ENCODE data around the gene OR2S2.

The OR2S2 gene

GRCh38 chr9:35938474-35939356 is 19.2 kb downstream of the OR2S2 start:
- no peak overlapping the region for H3K4me2 ChIP-seq (ENCODE audit: low read length)
- H3K27ac ChIP-seq (ENCODE audit: low read length), result no peak overlapping the region
- H3K27me3 ChIP-seq (ENCODE audit: low read depth, low read length), result no peaks in the 10 kb centered on the region
- no peak overlapping the region for H3K4me3 ChIP-seq (ENCODE audit: low read length)
- H3K9me3 ChIP-seq (ENCODE audit: insufficient read depth, low read length), result no peaks in the 10 kb centered on the region
- no peaks in the 10 kb centered on the region for H4K20me1 ChIP-seq (ENCODE audit: insufficient read depth, low read length)
- H3K79me2 ChIP-seq (ENCODE audit: low read length), result no peaks in the 10 kb centered on the region
- no peak for TF ChIP-seq CTCF (IDR thresholded peaks at IDR 0.05; ENCODE audit: low read depth, low read length)
- H3K36me3 ChIP-seq (replicated peaks; ENCODE audit: low read depth, low read length), result no peaks in the 10 kb centered on the region
- H3K9ac ChIP-seq (ENCODE audit: low read length), result no peak overlapping the region
- peaks cover 6% of the 10 kb centered on the region; the same call in 1 of the 2 replicates for H3K4me1 ChIP-seq (ENCODE audit: low read length)
- H2AFZ ChIP-seq (ENCODE audit: low read depth, low read length), result no peak overlapping the region

GRCh38 chr9:35937227-35937626 is 20.7 kb downstream of the OR2S2 start:
- no peak overlapping the region for H2AFZ ChIP-seq (ENCODE audit: low read depth, low read length)
- TF ChIP-seq CTCF (IDR thresholded peaks at IDR 0.05; ENCODE audit: low read depth, low read length), result no peak
- no peak for TF ChIP-seq EZH2phosphoT487 (IDR thresholded peaks at IDR 0.05; ENCODE audit: low read depth)
- H3K9ac ChIP-seq (ENCODE audit: low read length), result no peak overlapping the region
- H3K79me2 ChIP-seq (ENCODE audit: low read length), result no peaks in the 10 kb centered on the region
- H3K27ac ChIP-seq (ENCODE audit: low read length), result no peak overlapping the region
- no peak overlapping the region for H3K4me3 ChIP-seq (ENCODE audit: low read length)
- H3K4me1 ChIP-seq (ENCODE audit: low read length), result peaks cover 17% of the 10 kb centered on the region; the same call in 1 of the 2 replicates
- H3K27me3 ChIP-seq (ENCODE audit: low read depth, low read length), result no peaks in the 10 kb centered on the region
- H3K36me3 ChIP-seq (replicated peaks; ENCODE audit: low read depth, low read length), result no peaks in the 10 kb centered on the region
- no peak overlapping the region for H3K4me2 ChIP-seq (ENCODE audit: low read length)
- H4K20me1 ChIP-seq (ENCODE audit: insufficient read depth, low read length), result no peaks in the 10 kb centered on the region
- H3K9me3 ChIP-seq (ENCODE audit: insufficient read depth, low read length), result no peaks in the 10 kb centered on the region

- H4K20me1 ChIP-seq (ENCODE audit: insufficient read depth, low read length), result no peaks in the 10 kb centered on the region
- H3K4me2 ChIP-seq (ENCODE audit: low read length), result no peak overlapping the region
Measured at GRCh38 chr9:35935755-35936509, 22.0 kb downstream of the OR2S2 start.

More at GRCh38 chr9:35935755-35936509, 22.0 kb downstream of the OR2S2 start:
- H3K36me3 ChIP-seq (replicated peaks; ENCODE audit: low read depth, low read length), result no peaks in the 10 kb centered on the region
- TF ChIP-seq CTCF (IDR thresholded peaks at IDR 0.05; ENCODE audit: low read depth, low read length), result no peak
- TF ChIP-seq EZH2phosphoT487 (IDR thresholded peaks at IDR 0.05; ENCODE audit: low read depth), result no peak
- no peak overlapping the region for H3K27ac ChIP-seq (ENCODE audit: low read length)
- H3K4me1 ChIP-seq (ENCODE audit: low read length), result peaks cover 17% of the 10 kb centered on the region; the same call in 1 of the 2 replicates
- H3K9me3 ChIP-seq (ENCODE audit: insufficient read depth, low read length), result no peaks in the 10 kb centered on the region
- H3K27me3 ChIP-seq (ENCODE audit: low read depth, low read length), result peaks cover 4% of the 10 kb centered on the region; the same call in 1 of the 2 replicates
- no peak overlapping the region for H3K9ac ChIP-seq (ENCODE audit: low read length)
- H2AFZ ChIP-seq (ENCODE audit: low read depth, low read length), result no peak overlapping the region
- H3K4me3 ChIP-seq (ENCODE audit: low read length), result no peak overlapping the region
- H3K79me2 ChIP-seq (ENCODE audit: low read length), result no peaks in the 10 kb centered on the region
